SK-N-MC (cell line): ENCODE results near the gene SH3RF1.

Experiments
- EZH2 ChIP-seq: fragments of 200-600 bp; sonication (generic); IDR thresholded peaks from one replicate; pipeline ENCODE4 v1.6.1; 2017; ENCODE audit warnings: antibody characterized with exemption
- FOXP2 ChIP-seq: optimal IDR thresholded peaks from 2 replicates; pipeline ENCODE3; 2011; ENCODE audit warnings: mild to moderate bottlenecking, moderate library complexity; ENCODE audit not compliant: insufficient read depth; ENCODE audit errors: extremely low read length, control extremely low read depth
- POLR2AphosphoS5 ChIP-seq: IDR thresholded peaks from 2 replicates; pipeline ENCODE4 v1.6.1; 2012; ENCODE audit warnings: mild to moderate bottlenecking, low read depth, low read length, borderline replicate concordance

GRCh38 chr4:169068423-169068822 lies 202.3 kb downstream of the SH3RF1 start:
- TF ChIP-seq POLR2AphosphoS5 (no peak), EZH2 (no peak), FOXP2 (no peak)
